GM12874 (cell line): ENCODE measurements around the gene FCN2.

ENCODE experiments used
- TF ChIP-seq, protein P1 (sequence below): IDR thresholded peaks from 2 replicates; pipeline ENCODE4 v1.5.1; 2011; ENCODE audit warnings: low read depth, mild to moderate bottlenecking, control low read depth, low read length, moderate library complexity; ENCODE audit not compliant: insufficient read depth

Gene FCN2

DNA sequence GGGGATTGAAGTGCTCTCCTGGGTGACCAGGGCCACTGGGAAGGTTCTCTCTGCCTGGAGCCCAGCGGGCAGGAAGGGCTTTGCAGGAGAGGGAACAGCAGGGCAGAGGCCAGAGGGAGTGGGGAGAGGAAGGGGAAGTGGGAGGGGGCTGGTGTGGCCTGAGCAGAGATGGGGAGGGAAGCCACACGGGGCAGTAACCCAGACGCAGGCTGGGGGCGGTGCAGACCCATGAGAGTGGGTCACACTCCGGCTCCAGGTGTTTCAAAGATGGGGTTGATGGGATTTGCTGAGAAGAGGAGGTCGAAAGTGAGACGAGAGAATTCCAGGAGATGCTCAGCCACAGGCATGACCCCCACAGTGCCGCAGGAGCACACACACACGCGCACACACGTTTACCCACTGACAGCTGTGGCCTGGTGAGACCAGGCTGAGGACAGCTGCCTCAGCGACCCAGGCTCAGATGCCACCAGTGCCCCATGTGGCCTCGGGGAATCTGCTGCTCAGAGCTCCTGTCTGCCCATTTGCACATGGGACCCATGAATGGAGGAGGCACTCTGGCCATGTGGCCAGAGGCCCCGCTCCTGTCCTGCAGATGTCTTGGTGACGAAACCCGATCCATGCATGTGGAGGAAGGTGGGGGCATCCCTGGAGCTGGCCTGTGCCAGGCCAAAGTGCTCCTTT is 32.7 kb upstream of the FCN2 start:
- TF ChIP-seq, protein P1, sequence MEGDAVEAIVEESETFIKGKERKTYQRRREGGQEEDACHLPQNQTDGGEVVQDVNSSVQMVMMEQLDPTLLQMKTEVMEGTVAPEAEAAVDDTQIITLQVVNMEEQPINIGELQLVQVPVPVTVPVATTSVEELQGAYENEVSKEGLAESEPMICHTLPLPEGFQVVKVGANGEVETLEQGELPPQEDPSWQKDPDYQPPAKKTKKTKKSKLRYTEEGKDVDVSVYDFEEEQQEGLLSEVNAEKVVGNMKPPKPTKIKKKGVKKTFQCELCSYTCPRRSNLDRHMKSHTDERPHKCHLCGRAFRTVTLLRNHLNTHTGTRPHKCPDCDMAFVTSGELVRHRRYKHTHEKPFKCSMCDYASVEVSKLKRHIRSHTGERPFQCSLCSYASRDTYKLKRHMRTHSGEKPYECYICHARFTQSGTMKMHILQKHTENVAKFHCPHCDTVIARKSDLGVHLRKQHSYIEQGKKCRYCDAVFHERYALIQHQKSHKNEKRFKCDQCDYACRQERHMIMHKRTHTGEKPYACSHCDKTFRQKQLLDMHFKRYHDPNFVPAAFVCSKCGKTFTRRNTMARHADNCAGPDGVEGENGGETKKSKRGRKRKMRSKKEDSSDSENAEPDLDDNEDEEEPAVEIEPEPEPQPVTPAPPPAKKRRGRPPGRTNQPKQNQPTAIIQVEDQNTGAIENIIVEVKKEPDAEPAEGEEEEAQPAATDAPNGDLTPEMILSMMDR, result no peak

DNA sequence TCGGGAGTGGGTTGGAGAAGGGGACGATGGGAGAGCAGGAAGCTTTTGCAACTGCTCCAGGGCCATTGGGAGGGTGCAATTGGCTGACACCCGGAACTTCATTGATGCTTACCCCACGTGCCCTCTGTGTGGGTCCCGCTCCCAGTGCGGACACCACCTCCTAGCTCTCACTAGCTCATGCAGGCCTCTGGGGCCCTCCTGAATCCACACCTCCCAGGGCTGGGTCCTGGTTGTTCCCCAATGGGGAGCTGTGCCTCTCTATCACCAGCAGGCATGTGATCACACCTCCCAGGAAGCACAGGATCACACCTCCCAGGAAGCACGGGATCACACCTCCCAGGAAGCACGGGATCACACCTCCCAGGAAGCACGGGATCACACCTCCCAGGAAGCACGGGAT is 32.1 kb upstream of the FCN2 start:
- TF ChIP-seq, protein P1, result no peak

DNA sequence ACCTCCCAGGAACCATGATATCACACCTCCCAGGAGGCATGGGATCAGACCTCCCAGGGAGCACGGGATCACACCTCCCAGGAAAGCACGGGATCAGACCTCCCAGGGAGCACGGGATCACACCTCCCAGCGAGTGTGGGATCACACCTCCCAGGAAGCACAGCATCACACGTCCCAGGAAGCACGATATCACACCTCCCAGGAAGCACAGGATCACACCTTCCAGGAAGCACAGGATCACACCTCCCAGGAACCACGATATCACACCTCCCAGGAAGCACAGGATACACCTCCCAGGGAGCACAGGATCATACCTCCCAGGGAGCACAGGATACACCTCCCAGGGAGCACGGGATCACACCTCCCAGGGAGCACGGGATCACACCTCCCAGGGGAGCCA is 30.0 kb upstream of the FCN2 start:
- TF ChIP-seq, protein P1, result no peak

DNA sequence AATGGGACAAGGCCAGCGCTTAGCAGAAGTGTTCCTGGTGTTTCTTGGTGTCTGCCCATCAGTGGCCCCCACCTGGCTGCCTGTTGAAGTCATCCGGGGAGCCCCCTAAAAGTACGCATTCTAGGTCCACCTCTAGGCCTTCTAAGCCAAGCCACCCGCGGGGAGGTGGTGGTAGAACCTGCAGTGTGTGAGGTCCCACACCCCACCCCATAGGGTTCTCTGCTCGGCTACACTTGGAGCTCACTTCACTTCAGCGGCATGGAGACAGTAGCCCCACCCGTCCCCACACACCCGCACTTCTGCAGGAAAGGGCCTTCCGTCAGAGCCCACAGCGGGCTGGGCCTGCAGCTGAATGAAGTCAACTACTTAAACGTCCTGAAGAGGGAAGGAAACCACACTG is 29.6 kb upstream of the FCN2 start:
- TF ChIP-seq, protein P1, result no peak

DNA sequence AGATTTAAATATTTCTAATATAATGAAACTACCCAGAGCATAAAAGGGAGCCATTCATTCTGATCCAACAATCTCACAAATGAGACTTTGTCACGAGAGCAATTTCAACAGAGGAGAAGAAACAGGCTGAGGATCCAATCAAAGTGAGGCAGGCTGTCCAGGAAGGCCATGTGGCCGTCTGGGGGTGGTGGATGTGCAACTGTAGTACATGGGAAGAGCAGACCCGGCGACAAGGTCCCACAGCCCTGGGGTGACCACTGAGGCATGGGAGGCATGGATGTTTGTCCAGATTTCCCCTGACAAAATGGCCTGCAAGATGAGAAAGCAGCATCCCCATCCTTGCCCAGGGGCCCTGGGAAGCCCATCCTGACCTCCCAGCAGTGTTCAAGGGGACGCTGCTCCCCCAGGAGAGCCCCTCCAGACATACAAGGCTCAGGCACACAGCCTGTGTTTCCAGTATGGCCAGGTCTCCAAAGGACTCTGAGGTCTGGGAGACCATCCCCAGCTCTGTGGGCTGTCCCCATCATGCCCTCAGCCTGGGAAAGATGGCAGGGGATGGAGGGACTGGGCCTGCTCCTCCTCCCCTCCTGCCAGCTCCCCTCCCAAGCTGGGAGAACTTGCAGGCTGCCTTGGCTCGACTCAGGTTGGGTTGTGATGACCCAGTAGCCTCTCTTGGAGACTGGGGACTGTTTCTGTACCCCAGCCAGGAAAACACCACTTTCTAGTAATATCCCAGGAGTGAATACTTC is 27.5 kb upstream of the FCN2 start:
- TF ChIP-seq, protein P1, result no peak

DNA sequence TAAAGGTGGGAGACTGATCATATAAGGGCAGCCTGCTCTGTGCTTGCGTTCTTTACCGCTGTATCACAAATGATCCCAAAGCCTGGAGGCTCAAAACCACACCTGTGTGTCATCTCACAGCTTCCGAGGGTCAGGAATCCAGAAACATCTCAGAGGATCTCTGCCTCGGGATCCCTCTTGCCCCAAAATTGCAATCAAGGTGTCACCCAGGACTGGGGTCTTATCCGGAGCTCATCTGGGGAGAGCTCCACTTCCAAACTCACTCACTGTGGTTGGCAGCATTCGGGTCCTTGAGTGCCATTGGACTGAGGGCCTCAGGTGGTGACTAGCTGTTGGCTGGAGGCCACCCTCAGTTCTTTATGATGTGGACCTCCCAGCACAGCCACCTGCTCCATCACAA is 26.7 kb upstream of the FCN2 start:
- TF ChIP-seq, protein P1, result no peak

DNA sequence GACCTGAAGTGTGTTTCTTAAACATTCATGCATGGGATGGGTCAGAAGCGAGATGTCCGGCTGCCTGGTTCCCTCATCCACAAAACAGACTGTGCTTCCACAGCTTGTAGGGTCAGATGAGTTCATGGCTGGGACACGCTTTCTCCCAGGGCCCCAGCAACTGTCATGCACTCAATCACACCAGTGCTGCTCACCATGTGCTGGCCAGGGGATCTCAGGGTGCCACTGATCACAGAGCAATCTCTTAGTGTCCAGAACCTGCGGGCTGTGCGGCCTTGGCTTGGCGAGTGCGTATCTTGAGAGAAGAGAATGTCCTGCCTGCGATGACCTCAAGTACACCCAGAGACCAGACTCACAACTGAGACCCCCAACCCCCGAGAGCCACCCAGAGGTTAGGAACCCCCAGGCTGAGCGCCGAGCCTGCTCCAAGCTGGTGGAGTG is 26.0 kb upstream of the FCN2 start:
- TF ChIP-seq, protein P1, result no peak
